Measurements from ENCODE around the gene C1QTNF4. TPM values are rescaled to one million over a fixed set of nuclear protein-coding genes. Genes with fewer than 3 reads are reported as not detected.

Gene C1QTNF4
- total and polyA plus RNA-seq, 9 of the 15 experiments (the other 6 are each of a cell fraction or from before 2014, with no cell fraction given): not detected

DNA sequence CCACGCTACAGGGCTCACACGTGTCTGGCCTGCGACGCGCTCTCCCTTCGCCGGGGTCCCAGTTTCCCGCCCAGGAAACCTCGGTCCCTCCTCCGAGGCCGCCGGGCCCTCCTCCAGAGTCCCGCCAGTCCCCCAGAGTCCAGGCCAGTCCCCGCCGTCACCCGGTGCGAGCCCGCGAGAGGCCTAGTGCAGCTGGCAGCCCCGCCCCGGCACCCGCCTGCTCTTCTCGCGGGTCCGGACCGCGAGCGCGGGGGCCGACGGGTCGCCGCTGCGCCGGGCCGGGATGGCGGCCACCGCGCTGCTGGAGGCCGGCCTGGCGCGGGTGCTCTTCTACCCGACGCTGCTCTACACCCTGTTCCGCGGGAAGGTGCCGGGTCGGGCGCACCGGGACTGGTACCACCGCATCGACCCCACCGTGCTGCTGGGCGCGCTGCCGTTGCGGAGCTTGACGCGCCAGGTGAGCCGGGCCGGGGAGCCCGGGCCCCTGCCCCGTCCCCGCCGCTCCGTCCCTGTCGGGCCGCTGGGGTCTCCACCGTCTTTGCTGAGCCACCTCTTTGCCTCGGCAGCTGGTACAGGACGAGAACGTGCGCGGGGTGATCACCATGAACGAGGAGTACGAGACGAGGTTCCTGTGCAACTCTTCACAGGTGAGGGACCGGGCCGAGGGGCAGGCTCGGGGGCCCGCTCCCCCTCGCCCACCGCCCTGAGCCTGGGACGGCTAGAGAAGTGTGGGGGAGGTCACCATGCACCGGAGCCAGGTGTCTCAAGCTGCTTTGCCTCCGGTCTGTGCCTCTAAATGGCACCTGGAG, 28.7 kb downstream of the C1QTNF4 start, which contains the start of gene PTPMT1 (continued):
- TF ChIP-seq TBL1XR1 (IDR thresholded peaks at IDR 0.05; ENCODE audit: low read length in 2 of 2): no peak
- TF ChIP-seq, protein P1, sequence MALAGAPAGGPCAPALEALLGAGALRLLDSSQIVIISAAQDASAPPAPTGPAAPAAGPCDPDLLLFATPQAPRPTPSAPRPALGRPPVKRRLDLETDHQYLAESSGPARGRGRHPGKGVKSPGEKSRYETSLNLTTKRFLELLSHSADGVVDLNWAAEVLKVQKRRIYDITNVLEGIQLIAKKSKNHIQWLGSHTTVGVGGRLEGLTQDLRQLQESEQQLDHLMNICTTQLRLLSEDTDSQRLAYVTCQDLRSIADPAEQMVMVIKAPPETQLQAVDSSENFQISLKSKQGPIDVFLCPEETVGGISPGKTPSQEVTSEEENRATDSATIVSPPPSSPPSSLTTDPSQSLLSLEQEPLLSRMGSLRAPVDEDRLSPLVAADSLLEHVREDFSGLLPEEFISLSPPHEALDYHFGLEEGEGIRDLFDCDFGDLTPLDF (CRISPR knock-in tag; IDR thresholded peaks at IDR 0.05): peak; percentile 83
- TF ChIP-seq ELF4 (CRISPR knock-in tag; IDR thresholded peaks at IDR 0.05): no peak
- TF ChIP-seq KHSRP (IDR thresholded peaks at IDR 0.05): no peak
- no peak for TF ChIP-seq SPI1 (IDR thresholded peaks at IDR 0.05; ENCODE audit: borderline replicate concordance, low read depth, low read length)
- TF ChIP-seq KDM5B (IDR thresholded peaks at IDR 0.05; ENCODE audit: insufficient replicate concordance, low read depth, low read length): peak; percentile 97
- no peak for TF ChIP-seq ZKSCAN1 (IDR thresholded peaks at IDR 0.05; ENCODE audit: low read depth, low read length)
- peak; percentile 43 for TF ChIP-seq C11orf30 (IDR thresholded peaks at IDR 0.05; ENCODE audit: low read depth)
- TF ChIP-seq, protein P2, sequence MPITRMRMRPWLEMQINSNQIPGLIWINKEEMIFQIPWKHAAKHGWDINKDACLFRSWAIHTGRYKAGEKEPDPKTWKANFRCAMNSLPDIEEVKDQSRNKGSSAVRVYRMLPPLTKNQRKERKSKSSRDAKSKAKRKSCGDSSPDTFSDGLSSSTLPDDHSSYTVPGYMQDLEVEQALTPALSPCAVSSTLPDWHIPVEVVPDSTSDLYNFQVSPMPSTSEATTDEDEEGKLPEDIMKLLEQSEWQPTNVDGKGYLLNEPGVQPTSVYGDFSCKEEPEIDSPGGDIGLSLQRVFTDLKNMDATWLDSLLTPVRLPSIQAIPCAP (CRISPR knock-in tag; IDR thresholded peaks at IDR 0.05; ENCODE audit: borderline replicate concordance): no peak
- no peak for TF ChIP-seq ZNF197 (CRISPR knock-in tag; IDR thresholded peaks at IDR 0.05; ENCODE audit: low read depth)
- no peak for TF ChIP-seq CBFA2T3 (IDR thresholded peaks at IDR 0.05)
- TF ChIP-seq CTBP1 (IDR thresholded peaks at IDR 0.05; ENCODE audit: borderline replicate concordance): 0 out of 2 replicates have a peak, but pooled peaks have one; percentile 53
- no peak for TF ChIP-seq ZNF274 (IDR thresholded peaks at IDR 0.05; ENCODE audit: borderline replicate concordance, low read depth, low read length)
- peak; percentile 65; the same call in 1 of the 2 replicates for TF ChIP-seq ZBTB7A (IDR thresholded peaks at IDR 0.05; ENCODE audit: borderline replicate concordance, control insufficient read depth, low read depth, low read length)
- no peak for TF ChIP-seq PHB2 (IDR thresholded peaks at IDR 0.05; ENCODE audit: low read depth)
- TF ChIP-seq, protein P3, sequence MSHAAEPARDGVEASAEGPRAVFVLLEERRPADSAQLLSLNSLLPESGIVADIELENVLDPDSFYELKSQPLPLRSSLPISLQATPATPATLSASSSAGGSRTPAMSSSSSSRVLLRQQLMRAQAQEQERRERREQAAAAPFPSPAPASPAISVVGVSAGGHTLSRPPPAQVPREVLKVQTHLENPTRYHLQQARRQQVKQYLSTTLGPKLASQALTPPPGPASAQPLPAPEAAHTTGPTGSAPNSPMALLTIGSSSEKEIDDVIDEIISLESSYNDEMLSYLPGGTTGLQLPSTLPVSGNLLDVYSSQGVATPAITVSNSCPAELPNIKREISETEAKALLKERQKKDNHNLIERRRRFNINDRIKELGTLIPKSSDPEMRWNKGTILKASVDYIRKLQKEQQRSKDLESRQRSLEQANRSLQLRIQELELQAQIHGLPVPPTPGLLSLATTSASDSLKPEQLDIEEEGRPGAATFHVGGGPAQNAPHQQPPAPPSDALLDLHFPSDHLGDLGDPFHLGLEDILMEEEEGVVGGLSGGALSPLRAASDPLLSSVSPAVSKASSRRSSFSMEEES (CRISPR knock-in tag; IDR thresholded peaks at IDR 0.05): no peak
- TF ChIP-seq, protein P4, sequence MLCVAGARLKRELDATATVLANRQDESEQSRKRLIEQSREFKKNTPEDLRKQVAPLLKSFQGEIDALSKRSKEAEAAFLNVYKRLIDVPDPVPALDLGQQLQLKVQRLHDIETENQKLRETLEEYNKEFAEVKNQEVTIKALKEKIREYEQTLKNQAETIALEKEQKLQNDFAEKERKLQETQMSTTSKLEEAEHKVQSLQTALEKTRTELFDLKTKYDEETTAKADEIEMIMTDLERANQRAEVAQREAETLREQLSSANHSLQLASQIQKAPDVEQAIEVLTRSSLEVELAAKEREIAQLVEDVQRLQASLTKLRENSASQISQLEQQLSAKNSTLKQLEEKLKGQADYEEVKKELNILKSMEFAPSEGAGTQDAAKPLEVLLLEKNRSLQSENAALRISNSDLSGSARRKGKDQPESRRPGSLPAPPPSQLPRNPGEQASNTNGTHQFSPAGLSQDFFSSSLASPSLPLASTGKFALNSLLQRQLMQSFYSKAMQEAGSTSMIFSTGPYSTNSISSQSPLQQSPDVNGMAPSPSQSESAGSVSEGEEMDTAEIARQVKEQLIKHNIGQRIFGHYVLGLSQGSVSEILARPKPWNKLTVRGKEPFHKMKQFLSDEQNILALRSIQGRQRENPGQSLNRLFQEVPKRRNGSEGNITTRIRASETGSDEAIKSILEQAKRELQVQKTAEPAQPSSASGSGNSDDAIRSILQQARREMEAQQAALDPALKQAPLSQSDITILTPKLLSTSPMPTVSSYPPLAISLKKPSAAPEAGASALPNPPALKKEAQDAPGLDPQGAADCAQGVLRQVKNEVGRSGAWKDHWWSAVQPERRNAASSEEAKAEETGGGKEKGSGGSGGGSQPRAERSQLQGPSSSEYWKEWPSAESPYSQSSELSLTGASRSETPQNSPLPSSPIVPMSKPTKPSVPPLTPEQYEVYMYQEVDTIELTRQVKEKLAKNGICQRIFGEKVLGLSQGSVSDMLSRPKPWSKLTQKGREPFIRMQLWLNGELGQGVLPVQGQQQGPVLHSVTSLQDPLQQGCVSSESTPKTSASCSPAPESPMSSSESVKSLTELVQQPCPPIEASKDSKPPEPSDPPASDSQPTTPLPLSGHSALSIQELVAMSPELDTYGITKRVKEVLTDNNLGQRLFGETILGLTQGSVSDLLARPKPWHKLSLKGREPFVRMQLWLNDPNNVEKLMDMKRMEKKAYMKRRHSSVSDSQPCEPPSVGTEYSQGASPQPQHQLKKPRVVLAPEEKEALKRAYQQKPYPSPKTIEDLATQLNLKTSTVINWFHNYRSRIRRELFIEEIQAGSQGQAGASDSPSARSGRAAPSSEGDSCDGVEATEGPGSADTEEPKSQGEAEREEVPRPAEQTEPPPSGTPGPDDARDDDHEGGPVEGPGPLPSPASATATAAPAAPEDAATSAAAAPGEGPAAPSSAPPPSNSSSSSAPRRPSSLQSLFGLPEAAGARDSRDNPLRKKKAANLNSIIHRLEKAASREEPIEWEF (CRISPR knock-in tag; IDR thresholded peaks at IDR 0.05): no peak
- TF ChIP-seq TRIM24 (IDR thresholded peaks at IDR 0.05): 0 out of 4 replicates have a peak, but pooled peaks of 1 of the 2 experiments have one; percentile 19
- no peak for TF ChIP-seq FIP1L1 (IDR thresholded peaks at IDR 0.05; ENCODE audit: low read depth, low read length, poor library complexity, severe bottlenecking)

Measured in K562 (cell line).